ENCODE data around the gene ADGRD1. TPM values are rescaled to one million over a fixed set of nuclear protein-coding genes. Genes with fewer than 3 reads are reported as not detected.

Gene ADGRD1
- total RNA-seq, 1 donor from 2014 or later, result 0.08 TPM

- no peak for DNase-seq (ENCODE audit: low read depth)
- H3K27me3 ChIP-seq (ENCODE audit: control insufficient read depth, insufficient read depth, low read length), result no peaks in the 10 kb centered on the region
- H3K36me3 ChIP-seq (ENCODE audit: control insufficient read depth, insufficient read depth, low read length), result no peaks in the 10 kb centered on the region
- no peak overlapping the region for H3K4me3 ChIP-seq (ENCODE audit: low read depth, low read length)
- TF ChIP-seq CTCF (IDR thresholded peaks at IDR 0.05; ENCODE audit: insufficient read depth, low read length, poor library complexity, severe bottlenecking), result no peak
These were observed 118.9 kb downstream of the ADGRD1 start for GRCh38 chr12:131072451-131073230.

- no peaks in the 10 kb centered on the region for H3K27me3 ChIP-seq (ENCODE audit: control insufficient read depth, insufficient read depth, low read length)
- H3K4me3 ChIP-seq (ENCODE audit: low read depth, low read length), result no peak overlapping the region
- no peak for TF ChIP-seq CTCF (IDR thresholded peaks at IDR 0.05; ENCODE audit: insufficient read depth, low read length, poor library complexity, severe bottlenecking)
- no peak for DNase-seq (ENCODE audit: low read depth)
- H3K36me3 ChIP-seq (ENCODE audit: control insufficient read depth, insufficient read depth, low read length), result no peaks in the 10 kb centered on the region
These were observed 120.7 kb downstream of the ADGRD1 start for GRCh38 chr12:131074221-131075083.

- no peaks in the 10 kb centered on the region for H3K36me3 ChIP-seq (ENCODE audit: control insufficient read depth, insufficient read depth, low read length)
- H3K27me3 ChIP-seq (ENCODE audit: control insufficient read depth, insufficient read depth, low read length), result no peaks in the 10 kb centered on the region
- no peak overlapping the region for H3K4me3 ChIP-seq (ENCODE audit: low read depth, low read length)
- TF ChIP-seq CTCF (IDR thresholded peaks at IDR 0.05; ENCODE audit: insufficient read depth, low read length, poor library complexity, severe bottlenecking), result no peak
- DNase-seq (ENCODE audit: low read depth), result no peak
These were observed 121.5 kb downstream of the ADGRD1 start for GRCh38 chr12:131075194-131075593.

GRCh38 chr12:131075611-131076010, 121.9 kb downstream of the ADGRD1 start:
- no peaks in the 10 kb centered on the region for H3K36me3 ChIP-seq (ENCODE audit: control insufficient read depth, insufficient read depth, low read length)
- no peak for DNase-seq (ENCODE audit: low read depth)
- no peak for TF ChIP-seq CTCF (IDR thresholded peaks at IDR 0.05; ENCODE audit: insufficient read depth, low read length, poor library complexity, severe bottlenecking)
- H3K4me3 ChIP-seq (ENCODE audit: low read depth, low read length), result no peak overlapping the region
- no peaks in the 10 kb centered on the region for H3K27me3 ChIP-seq (ENCODE audit: control insufficient read depth, insufficient read depth, low read length)

GRCh38 chr12:131076296-131076695, 122.6 kb downstream of the ADGRD1 start:
- no peak for DNase-seq (ENCODE audit: low read depth)
- Histone ChIP-seq H3K4me3 (ENCODE audit: low read depth, low read length) (no peak overlapping the region), H3K27me3 (ENCODE audit: control insufficient read depth, insufficient read depth, low read length) (no peaks in the 10 kb centered on the region), H3K36me3 (ENCODE audit: control insufficient read depth, insufficient read depth, low read length) (no peaks in the 10 kb centered on the region)
- no peak for TF ChIP-seq CTCF (IDR thresholded peaks at IDR 0.05; ENCODE audit: insufficient read depth, low read length, poor library complexity, severe bottlenecking)

All from kidney epithelial cell (primary cell).